Measurements from ENCODE around the gene ZBTB49. TPM values are rescaled to one million over a fixed set of nuclear protein-coding genes. Genes with fewer than 3 reads are reported as not detected.
"Not testable (repeated sequence)": the region's sequence is repeated elsewhere in the genome, so short reads cannot be mapped to it uniquely, and the experiment has no call there.

The ZBTB49 gene
- 10 to 100 TPM in 2 of 5 donors, 1 to 10 TPM in 3; 8.3 to 12.7 (median 9.8) TPM for polyA plus RNA-seq (ENCODE audit: insufficient read depth in 1 of 5, insufficient read length in 5 of 5, low replicate concordance in 1 of 5)
- long read RNA-seq, donor 1, result 0 reads
- long read RNA-seq, donor 2, partial matches to known transcripts, result 0 of 2 reads
- long read RNA-seq, donor 2, other reads (novel, unspliced or antisense), result 0 of 2 reads
- long read RNA-seq, donor 3, partial matches to known transcripts, result 0 of 1 reads
- long read RNA-seq, donor 3, other reads (novel, unspliced or antisense), result 0 of 1 reads
- long read RNA-seq, donor 4, result 0 reads
- long read RNA-seq, donor 5, result 0 reads
- long read RNA-seq, donor 6, result 0 reads
- long read RNA-seq, donor 7, result 0 reads
- long read RNA-seq, donor 8, result 0 reads

GRCh38 chr4:4289941-4290850, at the start of gene ZBTB49, which contains the start of gene LYAR:
Gene ZBTB49 (plus strand): TSS chr4:4290251. CDS start chr4:4299946, 9,695 bp downstream.
Gene LYAR (minus strand): TSS chr4:4290154. CDS start chr4:4283742, 6,412 bp downstream.
- DNase-seq, result peak; percentile 91 to 92

DNA sequence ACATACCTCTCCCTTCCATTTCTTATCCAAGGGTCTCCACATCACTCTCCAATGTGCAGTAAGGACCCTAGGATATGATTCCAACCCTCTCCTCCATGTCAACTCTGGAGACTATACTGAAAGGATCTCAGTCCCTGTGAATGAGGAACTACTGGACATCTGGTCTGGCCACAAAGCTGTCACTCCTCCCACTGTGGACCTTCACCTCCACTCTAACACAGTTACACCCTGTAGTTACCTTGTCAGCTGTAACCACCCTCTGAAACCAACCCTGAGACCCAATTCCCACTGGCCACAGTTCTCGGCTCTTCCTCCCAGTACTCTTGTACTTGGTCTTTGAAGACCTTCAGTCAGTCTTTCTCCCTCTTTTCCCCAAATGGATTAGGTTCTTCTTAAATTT, 44.9 kb upstream of the ZBTB49 start:
- no peak for DNase-seq

DNA sequence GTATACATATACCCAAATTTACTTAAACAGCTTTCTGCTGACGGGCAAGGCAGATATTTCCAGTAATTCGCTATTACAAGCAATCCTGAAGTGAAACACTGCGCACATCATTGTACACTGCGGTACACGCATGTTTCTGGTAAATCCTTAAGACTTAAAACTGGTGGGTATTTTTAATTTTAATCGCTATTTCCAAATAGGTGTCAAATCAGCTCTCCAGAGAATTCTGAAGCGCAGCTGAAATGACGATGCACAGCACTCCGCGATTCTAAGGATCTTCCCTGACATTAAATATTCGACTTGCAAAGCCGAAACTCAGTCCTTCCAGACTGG, 42.4 kb upstream of the ZBTB49 start:
- no peak for DNase-seq

GRCh38 chr4:4248029-4248884, 41.8 kb upstream of the ZBTB49 start, which contains the start of gene TMEM128:
Gene TMEM128 (minus strand): TSS chr4:4248223. CDS start chr4:4248202, 21 bp downstream.
- peak; percentile 95 to 96 for DNase-seq

GRCh38 chr4:4248885-4249203, 41.2 kb upstream of the ZBTB49 start:
- DNase-seq, result no peak

- not testable (repeated sequence) for DNase-seq
These were observed 40.7 kb upstream of the ZBTB49 start for GRCh38 chr4:4249342-4249741.

- DNase-seq, result no peak
These were observed 40.2 kb upstream of the ZBTB49 start for GRCh38 chr4:4249866-4250265.

GRCh38 chr4:4254199-4254598, 35.9 kb upstream of the ZBTB49 start:
- no peak for DNase-seq

GRCh38 chr4:4254666-4255065, 35.4 kb upstream of the ZBTB49 start:
- no peak for DNase-seq

DNA sequence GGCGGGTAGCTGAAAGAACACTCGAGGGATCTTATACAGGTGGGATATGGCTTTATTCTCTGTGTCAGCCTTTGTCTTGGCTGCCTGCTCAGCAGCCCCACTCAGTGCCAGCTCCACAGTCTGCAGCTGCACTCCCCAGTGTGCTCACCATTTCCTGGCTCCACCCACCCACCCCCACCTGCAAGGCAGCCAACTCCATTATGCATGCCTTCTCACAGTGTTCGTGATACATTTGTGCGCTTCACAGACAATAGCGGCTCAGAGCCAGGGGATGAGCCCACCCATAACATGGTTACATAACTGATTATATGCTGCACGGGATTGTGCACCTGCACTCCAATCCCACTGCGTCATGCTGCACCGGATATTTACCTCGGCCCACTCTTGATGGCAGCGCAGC, 33.3 kb upstream of the ZBTB49 start:
- DNase-seq, result no peak

- DNase-seq, result not testable (repeated sequence)
These were observed 32.3 kb upstream of the ZBTB49 start for GRCh38 chr4:4257705-4258104.

DNA sequence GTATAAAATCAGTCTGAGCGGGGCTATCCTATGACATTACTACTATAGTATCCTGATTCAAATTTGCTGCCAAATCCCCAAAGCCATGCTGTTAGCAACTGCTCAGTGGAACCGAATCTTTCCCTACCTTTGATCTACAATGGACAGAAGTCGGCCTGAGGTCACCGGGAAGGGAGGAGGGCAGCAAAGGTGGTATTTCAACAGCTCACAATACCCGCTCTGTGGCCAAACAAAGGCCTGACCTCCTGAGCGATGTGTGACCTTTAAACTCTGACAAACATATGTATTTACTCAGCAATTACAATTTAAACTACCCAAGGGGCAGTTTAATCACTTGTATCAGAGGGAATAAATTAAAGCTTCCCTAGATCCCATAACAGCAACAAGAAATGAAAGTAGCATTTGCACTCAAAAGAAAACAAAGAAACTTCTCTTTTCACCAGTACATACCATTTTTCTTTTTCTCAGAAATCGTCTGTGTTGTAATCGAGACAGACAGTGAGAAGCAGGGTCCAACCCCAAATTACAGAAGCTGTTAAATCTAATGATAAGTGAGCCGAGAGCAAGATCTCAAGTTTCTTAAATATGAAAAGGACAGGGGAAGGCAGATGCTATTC, 30.5 kb upstream of the ZBTB49 start:
- no peak for DNase-seq

DNA sequence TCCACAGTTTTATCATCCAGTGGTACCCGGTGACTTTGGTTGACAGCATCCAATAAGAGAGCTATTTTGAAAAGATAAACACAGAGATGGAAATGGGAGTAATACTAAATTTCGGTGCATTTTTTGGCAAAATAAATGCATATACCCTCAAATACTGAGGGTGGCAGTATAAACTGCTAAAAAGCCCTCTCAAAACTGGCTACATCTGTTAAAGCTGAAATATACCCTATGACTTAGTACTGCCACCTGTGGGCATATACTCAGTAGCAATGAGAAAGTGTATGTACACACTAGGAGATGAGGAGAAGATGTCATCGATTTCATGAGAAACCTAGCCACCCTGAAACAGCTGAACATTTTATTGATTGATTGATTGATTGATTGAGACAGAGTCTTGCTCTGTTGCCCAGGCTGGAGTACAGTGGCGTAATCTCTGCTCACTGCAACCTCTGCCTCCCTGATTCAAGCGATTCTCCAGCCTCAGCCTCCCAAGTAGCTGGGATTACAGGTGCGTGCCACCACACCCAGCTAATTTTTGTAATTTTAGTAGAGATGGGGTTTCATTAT, 29.8 kb upstream of the ZBTB49 start:
- no peak for DNase-seq

DNA sequence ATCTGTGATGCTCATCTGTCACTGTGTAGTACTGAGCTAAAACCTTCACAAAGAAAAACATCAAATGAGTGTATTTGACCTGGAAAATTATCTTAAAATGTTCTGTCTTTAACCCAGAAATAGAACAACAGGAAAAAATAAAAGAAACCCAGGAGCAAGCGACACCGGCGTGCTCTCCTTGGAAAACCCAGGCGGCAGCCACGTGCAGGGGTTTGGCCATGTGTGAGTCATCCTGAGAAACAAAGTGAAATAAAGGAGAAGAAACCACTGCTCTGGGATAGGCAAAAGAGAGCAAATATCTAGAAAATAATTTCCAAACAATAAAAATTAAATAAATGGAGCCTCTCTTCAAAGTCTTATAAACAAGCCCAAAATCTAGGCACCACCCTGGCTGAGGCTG, 22.1 kb upstream of the ZBTB49 start:
- no peak for DNase-seq

- no peak for DNase-seq
These were observed 21.3 kb upstream of the ZBTB49 start for GRCh38 chr4:4268776-4269175.

- DNase-seq, result no peak
These were observed 20.7 kb upstream of the ZBTB49 start for GRCh38 chr4:4269331-4269731.

DNA sequence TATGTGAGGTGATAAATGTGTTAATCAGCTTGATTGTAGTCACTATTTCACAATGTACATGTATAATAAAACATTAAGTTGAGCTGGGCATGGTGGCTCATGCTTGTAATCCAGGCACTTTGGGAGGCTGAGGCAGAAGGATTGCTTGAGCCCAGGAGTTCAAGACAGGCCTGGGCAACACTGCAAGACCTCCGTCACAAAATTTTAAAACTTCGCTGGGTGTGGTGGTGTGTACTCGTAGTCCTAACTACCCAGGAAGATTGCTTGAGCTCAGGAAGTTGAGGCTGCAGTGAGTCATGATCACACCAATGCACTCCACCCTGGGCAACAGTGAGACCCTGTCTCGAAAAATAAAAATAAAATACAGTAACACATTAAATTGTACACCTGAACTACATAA, 20.2 kb upstream of the ZBTB49 start:
- no peak for DNase-seq

DNA sequence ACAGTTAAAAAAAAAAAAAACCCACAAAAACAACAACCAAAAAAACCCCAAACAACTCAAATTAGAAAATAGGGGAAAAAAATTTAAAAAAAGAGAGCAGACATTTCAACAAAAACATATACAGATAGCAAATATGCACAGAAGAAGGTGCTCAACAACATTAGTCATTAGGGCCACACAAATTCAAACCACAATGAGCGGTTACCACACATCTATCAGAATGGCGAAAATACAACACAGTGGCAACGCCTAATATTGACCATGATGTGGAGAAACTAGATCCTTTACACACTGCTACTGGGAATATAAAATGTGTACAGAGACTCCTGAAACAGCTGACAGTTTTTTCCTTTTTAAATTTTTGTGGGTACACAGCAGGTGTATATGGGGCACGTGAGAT, 19.5 kb upstream of the ZBTB49 start:
- DNase-seq, result no peak

DNA sequence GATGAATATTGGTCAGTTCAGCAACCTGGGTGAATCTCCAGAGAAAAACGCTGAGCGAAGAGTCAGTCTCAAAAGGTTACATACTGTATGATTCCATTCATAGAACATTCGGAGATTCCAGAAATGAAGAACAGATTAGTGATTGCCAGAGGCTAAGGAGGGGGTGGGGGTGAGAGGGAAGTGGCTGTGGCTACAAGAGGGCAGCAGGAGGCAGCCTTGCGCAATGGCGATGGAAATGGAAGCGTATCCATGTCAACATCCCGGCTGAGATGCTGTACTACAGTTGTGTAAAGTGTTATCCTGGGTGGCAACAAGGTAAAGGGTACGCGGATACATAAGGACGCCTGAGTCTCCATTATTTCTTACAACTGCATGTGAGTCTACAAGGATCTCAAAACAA, 18.1 kb upstream of the ZBTB49 start:
- DNase-seq, result no peak

DNA sequence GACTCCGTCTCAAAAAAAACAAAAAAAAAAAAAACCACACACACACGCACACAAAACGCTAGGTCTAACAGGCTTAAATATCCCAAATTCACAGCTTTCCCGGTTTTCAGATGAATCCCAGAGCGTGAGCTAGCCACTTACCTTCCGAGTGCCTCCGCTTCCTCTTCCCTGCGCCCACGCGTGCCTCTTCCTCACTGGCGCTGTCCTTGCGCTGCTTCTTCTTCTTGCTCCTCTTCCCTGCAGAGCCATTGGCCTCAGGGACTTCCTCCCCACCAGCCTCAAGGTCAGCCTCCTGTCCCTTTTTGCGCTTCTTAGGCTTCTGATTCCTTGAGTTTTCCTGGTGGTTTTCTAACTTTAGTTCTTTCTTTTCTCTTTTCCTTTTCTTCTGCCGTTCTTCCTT, 15.8 kb upstream of the ZBTB49 start:
- DNase-seq, result no peak

DNA sequence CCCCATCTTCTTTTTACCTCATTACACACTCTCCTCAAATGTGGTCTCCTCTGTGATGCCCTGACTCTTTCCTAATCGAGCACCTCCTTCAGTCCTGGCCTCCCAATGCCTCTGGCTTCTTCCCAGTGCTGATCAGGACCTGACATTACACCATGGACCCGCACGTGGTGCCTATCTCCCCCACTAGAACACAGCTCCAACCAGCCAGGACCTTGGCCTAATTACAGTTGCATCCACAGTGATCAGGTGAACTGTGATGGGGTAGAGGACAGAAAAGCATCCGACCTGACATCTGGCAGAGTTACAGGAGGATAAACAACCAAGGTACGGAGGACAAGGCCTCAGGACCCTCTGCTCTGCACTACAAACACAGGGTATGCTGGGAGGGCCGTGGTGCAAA, 12.5 kb upstream of the ZBTB49 start:
- no peak for DNase-seq
